Stimulated activated CD8-positive, alpha-beta memory T cell treated with anti-CD3 and anti-CD28 coated beads, Interleukin-7, amount 100 ng/mL, for 4 hours (primary cell): ENCODE data around the gene SLC26A8.

Experiments
- DNase-seq, 2 donors: peaks; one replicate each; pipeline ENCODE4 v3.0.0-alpha.2; 2020; ENCODE audit warnings: low read depth in 2 of 2

SLC26A8 gene

GRCh38 chr6:36023996-36024795 lies at the start of gene SLC26A8:
TSS of gene SLC26A8 (minus strand) at chr6:36024641. CDS start at chr6:36019707, 4,934 bp downstream.
- no peak for DNase-seq

- DNase-seq: no peak
These were observed 49.1 kb upstream of the SLC26A8 start for GRCh38 chr6:36073587-36073986.

- no peak for DNase-seq
These were observed 48.2 kb upstream of the SLC26A8 start for GRCh38 chr6:36072681-36073080.

- DNase-seq: no peak
These were observed 47.3 kb upstream of the SLC26A8 start for GRCh38 chr6:36071714-36072113.

GRCh38 chr6:36071281-36071680 lies 46.8 kb upstream of the SLC26A8 start:
- no peak for DNase-seq

GRCh38 chr6:36070252-36070651 lies 45.8 kb upstream of the SLC26A8 start:
- DNase-seq: no peak

- DNase-seq: no peak
These were observed 45.1 kb upstream of the SLC26A8 start for GRCh38 chr6:36069573-36069972.

- DNase-seq: no peak
These were observed 44.1 kb upstream of the SLC26A8 start for GRCh38 chr6:36068586-36068985.

- no peak for DNase-seq
These were observed 43.6 kb upstream of the SLC26A8 start for GRCh38 chr6:36068012-36068392.

- no peak for DNase-seq
These were observed 43.1 kb upstream of the SLC26A8 start for GRCh38 chr6:36067374-36068011.

GRCh38 chr6:36066817-36067216 lies 42.4 kb upstream of the SLC26A8 start:
- no peak for DNase-seq

- DNase-seq: no peak
These were observed 41.5 kb upstream of the SLC26A8 start for GRCh38 chr6:36065916-36066315.

- DNase-seq: no peak
These were observed 40.4 kb upstream of the SLC26A8 start for GRCh38 chr6:36064770-36065396.

GRCh38 chr6:36063318-36064060 lies 39.0 kb upstream of the SLC26A8 start:
- no peak for DNase-seq

- DNase-seq: no peak
These were observed 37.8 kb upstream of the SLC26A8 start for GRCh38 chr6:36062247-36062646.

GRCh38 chr6:36061236-36061635 lies 36.8 kb upstream of the SLC26A8 start:
- DNase-seq: no peak

GRCh38 chr6:36056178-36056577 lies 31.7 kb upstream of the SLC26A8 start:
- no peak for DNase-seq

- no peak for DNase-seq
These were observed 30.5 kb upstream of the SLC26A8 start for GRCh38 chr6:36054956-36055355.

- DNase-seq: no peak
These were observed 30.0 kb upstream of the SLC26A8 start for GRCh38 chr6:36054415-36054814.

- DNase-seq: no peak
These were observed 29.4 kb upstream of the SLC26A8 start for GRCh38 chr6:36053878-36054277.

GRCh38 chr6:36052097-36052496 lies 27.7 kb upstream of the SLC26A8 start:
- no peak for DNase-seq
